Spinal cord (tissue), 10 donors: ENCODE results near the gene DRAP1. TPM values are rescaled to one million over a fixed set of nuclear protein-coding genes. Genes with fewer than 3 reads are reported as not detected.
A peak's percentile ranks its signal among the peaks of the same experiment; 100 is the strongest.

Source experiments
- DNase-seq, 6 donors: peaks; one replicate each; pipeline versions ENCODE4 v3.0.0 to v3.0.0-alpha.2; 2013 to 2015; ENCODE audit warnings: low spot score in 6 of 6, low read depth in 4 of 6
- H3K27ac ChIP-seq: one replicate; pipeline ENCODE4 v1.5.1; 2013; ENCODE audit warnings: low read depth, low read length, control low read depth
- H3K27me3 ChIP-seq: one replicate; pipeline ENCODE4 v1.6.1; 2013; ENCODE audit warnings: low read length; ENCODE audit not compliant: control insufficient read depth, insufficient read depth
- H3K36me3 ChIP-seq: one replicate; pipeline ENCODE4 v1.6.1; 2013; ENCODE audit warnings: low read length; ENCODE audit not compliant: control insufficient read depth, insufficient read depth
- H3K4me1 ChIP-seq: one replicate; pipeline ENCODE4 v1.6.1; 2013; ENCODE audit warnings: low read length; ENCODE audit not compliant: control insufficient read depth, insufficient read depth
- H3K4me3 ChIP-seq: one replicate; pipeline ENCODE4 v1.5.1; 2013; ENCODE audit warnings: low read depth, low read length, control low read depth
- H3K9me3 ChIP-seq: one replicate; pipeline ENCODE4 v1.6.1; 2013; ENCODE audit warnings: low read length; ENCODE audit not compliant: control insufficient read depth, insufficient read depth
- WGBS: methylation state at CpG from one replicate; pipeline ENCODE4 v1.1.5; 2013; ENCODE audit warnings: missing lambda C conversion rate; ENCODE audit not compliant: insufficient coverage; 5-methylcytosine and 5-hydroxymethylcytosine counted together
- polyA plus RNA-seq, 2 donors: library from polyadenylated mRNA; unstranded; fragments of 120-200 nt; gene quantifications; one replicate each; pipeline ENCODE4 v1.2.1, GENCODE V29; 2013; ENCODE audit not compliant: insufficient read length in 2 of 2
- total RNA-seq, 2 donors: library from RNA; depleted of rRNA in 1 of 2; stranded (reverse); fragments of 120-200 nt in 1 of 2; fragments of >200 nt in 1 of 2; gene quantifications; one replicate each; pipeline versions ENCODE4 v1.2.3 to v1.2.4, GENCODE V29; 2013 to 2014
- donor health status: healthy.

The DRAP1 gene
- total and polyA plus RNA-seq, 4 donors = 46.4 to 183 (median 152) TPM

- Histone ChIP-seq H3K4me1 (peaks cover 17% of the 10 kb centered on the region), H3K27ac (no peak overlapping the region), H3K9me3 (no peaks in the 10 kb centered on the region), H3K36me3 (no peaks in the 10 kb centered on the region), H3K4me3 (no peak overlapping the region), H3K27me3 (no peaks in the 10 kb centered on the region)
- 80% methylated on average over 1 of the region's 4 CpGs for WGBS
- peak in 1 of 6 donors; percentile 12 for DNase-seq
These were observed 39.1 kb downstream of the DRAP1 start for GRCh38 chr11:65958291-65958690.

GRCh38 chr11:65958774-65959420, 39.7 kb downstream of the DRAP1 start:
- Histone ChIP-seq H3K36me3 (peaks cover 3% of the 10 kb centered on the region), H3K27me3 (no peaks in the 10 kb centered on the region), H3K27ac (no peak overlapping the region), H3K9me3 (no peaks in the 10 kb centered on the region), H3K4me3 (no peak overlapping the region), H3K4me1 (peaks cover 23% of the 10 kb centered on the region)
- WGBS = 84% methylated on average over 17 of the region's 17 CpGs
- DNase-seq = no peak

- Histone ChIP-seq H3K9me3 (no peaks in the 10 kb centered on the region), H3K27me3 (no peaks in the 10 kb centered on the region), H3K36me3 (peaks cover 23% of the 10 kb centered on the region), H3K4me1 (peaks cover 30% of the 10 kb centered on the region), H3K4me3 (peak overlapping the region; percentile 87), H3K27ac (peak overlapping the region; percentile 96)
- DNase-seq = no peak
- WGBS = 45% methylated on average over 10 of the region's 16 CpGs
These were observed 41.6 kb downstream of the DRAP1 start for GRCh38 chr11:65960824-65961266.

GRCh38 chr11:65961267-65962140, 42.3 kb downstream of the DRAP1 start, which contains the start of gene SART1:
SART1 (plus strand) TSS chr11:65961734; CDS start chr11:65961781, 47 bp downstream.
- peak; percentile 97 to 100 (median 98) for DNase-seq
- Histone ChIP-seq H3K27me3 (no peaks in the 10 kb centered on the region), H3K9me3 (no peaks in the 10 kb centered on the region), H3K4me1 (peaks cover 30% of the 10 kb centered on the region), H3K4me3 (peak within 1 kb of the TSS; percentile 87), H3K27ac (peak within 1 kb of the TSS; percentile 96), H3K36me3 (peaks cover 29% of the 10 kb centered on the region)
- WGBS = under 1% methylated on average over 97 of the region's 97 CpGs

GRCh38 chr11:65962141-65962564, 42.9 kb downstream of the DRAP1 start:
- Histone ChIP-seq H3K27me3 (no peaks in the 10 kb centered on the region), H3K4me1 (peaks cover 30% of the 10 kb centered on the region), H3K9me3 (no peaks in the 10 kb centered on the region), H3K4me3 (peak overlapping the region; percentile 87), H3K36me3 (peaks cover 36% of the 10 kb centered on the region), H3K27ac (peak overlapping the region; percentile 3)
- WGBS = 12% methylated on average over 12 of the region's 13 CpGs
- DNase-seq = peak in 3 of 6 donors; percentile 7 to 48 (median 33)

- no peak overlapping the region for H3K4me3 ChIP-seq
- H3K9me3 ChIP-seq = no peaks in the 10 kb centered on the region
- 93% methylated on average over 8 of the region's 10 CpGs for WGBS
- peaks cover 63% of the 10 kb centered on the region for H3K36me3 ChIP-seq
- H3K4me1 ChIP-seq = peaks cover 30% of the 10 kb centered on the region
- H3K27me3 ChIP-seq = no peaks in the 10 kb centered on the region
- DNase-seq = no peak
- no peak overlapping the region for H3K27ac ChIP-seq
These were observed 45.7 kb downstream of the DRAP1 start for GRCh38 chr11:65964906-65965305.

GRCh38 chr11:65965986-65966762, 46.9 kb downstream of the DRAP1 start:
- Histone ChIP-seq H3K27ac (no peak overlapping the region), H3K4me1 (peaks cover 25% of the 10 kb centered on the region), H3K36me3 (peaks cover 71% of the 10 kb centered on the region), H3K27me3 (no peaks in the 10 kb centered on the region), H3K9me3 (no peaks in the 10 kb centered on the region), H3K4me3 (no peak overlapping the region)
- no peak for DNase-seq
- WGBS = 96% methylated on average over 36 of the region's 36 CpGs

- H3K27ac ChIP-seq = no peak overlapping the region
- 93% methylated on average over 27 of the region's 30 CpGs for WGBS
These were observed 48.2 kb downstream of the DRAP1 start for GRCh38 chr11:65967329-65967934.

More at GRCh38 chr11:65967329-65967934, 48.2 kb downstream of the DRAP1 start:
- Histone ChIP-seq H3K27me3 (no peaks in the 10 kb centered on the region), H3K36me3 (peaks cover 75% of the 10 kb centered on the region), H3K4me1 (peaks cover 22% of the 10 kb centered on the region), H3K9me3 (no peaks in the 10 kb centered on the region), H3K4me3 (no peak overlapping the region)
- DNase-seq = no peak
